AG20443 (cell line): ENCODE measurements around the gene PPP1CA.

Source experiments
- DNase-seq: peaks from one replicate; pipeline ENCODE4 v3.0.0; 2012; ENCODE audit warnings: low spot score, mixed read lengths

PPP1CA gene

GRCh38 chr11:67369275-67369674 lies 32.4 kb downstream of the PPP1CA start:
- no peak for DNase-seq

DNA sequence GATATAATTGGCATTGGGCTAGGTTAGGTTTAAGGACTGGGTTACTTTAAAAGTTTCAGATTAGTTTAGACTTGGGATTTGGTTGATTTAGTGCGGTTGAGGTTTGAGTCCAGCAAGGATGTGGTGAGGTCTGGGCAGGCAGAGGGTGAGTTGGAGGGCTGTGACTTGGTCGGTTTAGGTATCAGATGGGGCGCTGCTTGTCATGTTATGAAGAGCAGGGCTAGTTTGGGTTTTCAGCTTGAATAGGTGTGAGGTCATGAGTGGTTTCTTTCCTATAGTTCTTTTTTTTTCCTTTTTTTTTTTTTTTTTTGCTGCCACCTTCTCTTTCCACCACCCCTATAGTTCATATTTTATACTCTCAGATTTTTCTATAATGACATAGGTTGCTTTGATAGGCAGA lies 33.0 kb downstream of the PPP1CA start:
- DNase-seq, result no peak

DNA sequence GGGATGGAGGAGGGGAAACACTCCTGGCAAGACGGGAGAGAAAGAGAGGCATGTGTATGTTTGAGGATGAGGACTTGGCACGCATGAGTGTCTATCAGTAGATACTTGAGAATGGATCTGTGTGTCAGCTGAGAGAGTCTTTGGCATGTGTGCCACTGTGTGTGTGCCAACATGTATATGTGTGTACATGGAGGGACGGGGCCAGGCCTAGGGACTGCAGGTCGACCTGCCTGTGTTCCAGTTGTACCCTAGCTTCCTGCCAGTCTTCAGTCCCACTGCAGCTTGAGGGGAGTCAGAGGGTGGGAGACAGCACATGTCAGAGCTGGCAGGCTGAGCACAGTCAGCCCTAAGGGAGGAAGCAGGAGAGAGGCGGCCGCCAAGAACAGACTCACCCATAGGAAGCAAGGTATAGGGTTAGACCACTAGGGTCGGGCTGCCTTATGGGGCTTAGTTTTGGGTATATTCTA lies 33.9 kb downstream of the PPP1CA start:
- no peak for DNase-seq

GRCh38 chr11:67366961-67367760 lies 34.5 kb downstream of the PPP1CA start:
- DNase-seq, result no peak

DNA sequence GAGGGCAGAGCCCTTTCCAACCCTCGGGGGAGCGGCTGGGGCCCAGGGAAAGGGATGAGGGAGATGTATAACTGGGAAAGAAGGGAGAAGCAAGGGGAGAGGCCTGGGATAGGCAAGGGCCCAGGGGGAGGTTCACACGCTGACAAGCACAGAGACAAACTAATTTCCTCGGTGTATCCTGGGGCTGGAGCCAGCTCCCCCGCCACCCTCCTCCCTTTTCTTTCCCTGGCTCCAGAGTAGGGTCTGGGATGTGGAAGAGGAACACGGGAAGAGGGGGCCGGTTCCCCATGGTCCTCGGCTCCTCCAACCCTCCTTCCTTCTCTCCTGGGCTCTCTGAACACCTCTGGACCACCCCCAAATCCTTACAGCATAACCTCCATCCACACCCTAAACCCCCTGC lies 35.1 kb downstream of the PPP1CA start:
- DNase-seq, result no peak

DNA sequence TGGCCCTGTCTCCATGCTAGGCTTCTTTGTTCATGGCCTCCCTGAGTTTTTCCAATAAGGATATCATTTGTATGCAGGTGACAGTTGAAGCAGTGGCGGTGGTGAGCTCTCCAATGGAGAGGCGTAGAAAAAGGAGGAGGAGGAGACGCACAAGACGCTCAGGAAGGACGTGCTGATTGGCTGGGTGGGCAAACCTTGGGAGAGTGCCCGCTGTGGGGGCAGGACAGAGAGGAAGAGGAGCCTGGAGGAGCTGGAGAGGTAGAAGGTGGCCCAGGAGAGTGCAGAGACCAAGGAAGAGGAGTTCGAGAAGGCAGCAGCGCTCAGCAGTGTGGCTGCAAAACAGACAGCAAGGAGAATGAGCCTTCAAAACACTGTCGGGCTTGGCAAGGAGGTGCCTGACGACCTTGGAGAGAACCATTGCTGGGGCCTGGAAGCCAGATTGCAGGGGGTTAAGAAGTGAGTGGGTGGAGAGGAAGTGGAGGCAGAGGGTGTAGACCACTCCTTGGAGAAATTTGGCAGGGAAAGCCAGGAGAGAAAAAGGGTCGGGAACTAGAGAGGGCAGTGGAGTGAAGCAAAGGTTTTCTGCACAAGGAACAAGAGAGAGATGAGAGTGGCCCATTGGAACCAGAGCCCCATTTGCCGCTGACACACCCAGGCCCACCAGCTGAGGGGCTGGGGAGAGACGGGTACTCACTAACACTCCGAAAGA lies 35.8 kb downstream of the PPP1CA start:
- DNase-seq, result no peak

GRCh38 chr11:67364783-67365722 lies 36.6 kb downstream of the PPP1CA start:
- no peak for DNase-seq

DNA sequence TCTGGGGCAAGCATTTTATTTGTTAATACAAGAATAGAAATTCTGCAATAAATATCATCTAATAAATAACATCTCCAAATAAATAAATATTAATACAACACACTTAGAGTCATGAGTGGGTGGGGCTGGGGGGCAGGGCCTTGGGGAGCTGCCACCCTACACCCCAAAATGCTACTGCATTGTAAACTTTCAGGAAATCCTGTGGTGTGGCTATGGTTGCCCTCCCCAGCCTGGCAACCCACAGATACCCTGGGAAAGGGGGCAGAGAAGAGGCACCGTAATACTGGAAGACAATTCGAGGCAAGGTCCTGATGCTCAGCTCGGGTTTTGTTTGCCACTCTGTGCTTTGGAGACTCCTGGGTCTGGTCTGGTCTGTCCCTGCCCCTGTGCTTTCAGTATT lies 37.5 kb downstream of the PPP1CA start:
- DNase-seq, result no peak

GRCh38 chr11:67357831-67358670 lies 43.6 kb downstream of the PPP1CA start:
- DNase-seq, result peak; percentile 18

DNA sequence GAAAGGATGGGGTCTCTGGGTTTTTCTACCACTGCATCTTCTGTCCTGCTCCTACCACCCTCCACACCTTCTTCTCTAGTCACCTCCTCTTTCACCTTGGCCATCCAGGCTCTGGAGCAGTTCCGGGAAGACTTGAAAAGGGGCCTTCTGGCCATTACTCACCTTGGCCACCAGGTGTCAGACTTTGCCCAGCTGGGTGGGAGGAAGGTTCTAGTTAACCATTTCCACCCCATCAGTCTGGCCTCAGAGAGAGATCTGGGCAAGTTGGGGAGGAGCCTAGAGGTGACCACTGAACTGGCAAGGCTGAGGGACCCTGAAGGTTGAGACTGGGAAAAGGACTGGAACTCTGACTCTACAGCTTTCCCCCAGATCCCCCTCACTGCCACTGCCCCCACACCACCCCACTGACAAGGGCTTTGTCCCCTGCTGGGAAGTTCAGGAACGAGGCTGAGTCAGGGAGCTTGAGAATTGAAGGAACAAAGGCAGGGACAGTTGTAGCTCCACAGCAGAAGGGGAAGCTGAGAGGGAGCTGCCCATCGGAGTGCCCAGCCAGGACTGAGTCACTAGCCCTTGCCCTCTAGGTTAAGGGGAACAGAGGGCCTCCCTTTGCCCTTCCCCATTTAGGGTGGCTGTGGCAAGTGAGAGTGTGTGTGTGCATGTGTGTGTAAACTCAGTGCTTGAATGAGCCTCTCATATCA lies 44.6 kb downstream of the PPP1CA start:
- DNase-seq, result peak; percentile 74

- DNase-seq, result no peak
Observed at GRCh38 chr11:67356387-67356863, 45.2 kb downstream of the PPP1CA start.

DNA sequence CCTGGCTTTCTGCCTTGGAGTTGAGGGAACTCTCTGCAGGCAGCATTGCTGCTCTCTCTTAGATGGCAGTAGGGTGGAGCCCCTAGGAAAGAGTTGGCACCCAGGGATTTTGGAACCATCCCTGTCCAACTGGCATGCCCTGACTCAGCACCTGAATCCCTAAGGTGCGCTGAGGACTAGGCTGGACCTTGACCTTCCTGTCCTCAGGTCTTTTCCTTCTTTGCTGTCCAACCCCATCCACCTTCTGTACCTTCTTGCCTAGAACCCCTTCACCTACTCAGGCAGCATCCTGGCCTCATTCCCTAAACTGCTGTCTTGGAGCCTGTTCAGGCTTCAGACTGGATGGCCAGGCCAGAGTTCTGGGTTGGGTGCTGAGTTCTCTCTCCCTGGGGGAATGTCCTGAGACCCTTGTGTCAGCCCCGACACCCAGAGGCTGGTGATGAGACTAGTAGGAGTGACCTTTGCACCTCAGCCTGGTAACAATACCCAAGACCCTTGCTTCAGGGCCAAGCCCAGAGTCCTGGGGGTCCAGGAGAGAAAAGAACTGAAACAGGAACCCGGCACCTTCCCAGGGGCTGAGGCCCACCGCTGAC lies 45.8 kb downstream of the PPP1CA start:
- peak; percentile 2 for DNase-seq

- DNase-seq, result peak; percentile 11
Observed at GRCh38 chr11:67355023-67355793, 46.5 kb downstream of the PPP1CA start.

GRCh38 chr11:67354075-67355022 lies 47.3 kb downstream of the PPP1CA start:
- peak; percentile 91 for DNase-seq

DNA sequence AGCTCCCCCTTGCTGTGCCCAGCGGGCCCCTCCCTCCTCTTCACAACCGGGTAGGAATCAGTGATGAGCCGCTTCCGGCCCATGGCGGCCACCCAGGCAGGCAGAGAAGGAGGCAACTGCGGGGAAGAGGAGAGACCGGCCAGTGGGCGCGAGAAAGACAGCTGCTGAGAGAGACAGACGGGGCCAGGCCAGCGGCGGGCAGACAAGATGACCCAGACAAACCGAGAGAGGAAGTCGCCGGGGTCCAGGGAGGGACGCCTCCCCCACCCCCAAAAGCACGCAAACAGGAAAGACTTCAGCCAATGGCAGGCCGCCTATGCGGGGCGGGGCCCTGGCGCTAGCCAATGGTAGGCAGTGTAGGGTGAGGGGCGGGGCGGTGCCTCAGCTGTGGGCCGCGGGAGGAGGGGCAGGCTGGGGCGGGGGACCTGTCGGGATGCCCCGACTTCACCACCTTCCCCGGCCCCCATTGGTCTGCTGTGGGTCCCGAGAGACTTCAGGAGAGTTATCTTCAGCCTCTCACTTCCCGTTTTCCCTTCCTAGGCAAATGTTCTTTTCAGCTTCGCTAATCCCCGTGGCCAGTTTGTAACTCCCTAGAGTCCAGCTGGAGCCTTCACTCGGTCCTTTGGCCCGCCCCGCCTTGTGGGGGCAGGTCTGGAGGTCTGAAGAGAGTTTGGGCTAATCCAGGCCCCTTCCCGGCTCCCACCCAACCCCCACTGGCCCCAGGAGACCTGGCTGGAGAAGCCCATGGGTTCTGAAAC lies 48.2 kb downstream of the PPP1CA start, which contains the start of gene POLD4:
POLD4 (minus strand) TSS at position 230 of the 758 bp plus-strand sequence; CDS start at position 83, 147 bp downstream.
- peak; percentile 96 for DNase-seq

DNA sequence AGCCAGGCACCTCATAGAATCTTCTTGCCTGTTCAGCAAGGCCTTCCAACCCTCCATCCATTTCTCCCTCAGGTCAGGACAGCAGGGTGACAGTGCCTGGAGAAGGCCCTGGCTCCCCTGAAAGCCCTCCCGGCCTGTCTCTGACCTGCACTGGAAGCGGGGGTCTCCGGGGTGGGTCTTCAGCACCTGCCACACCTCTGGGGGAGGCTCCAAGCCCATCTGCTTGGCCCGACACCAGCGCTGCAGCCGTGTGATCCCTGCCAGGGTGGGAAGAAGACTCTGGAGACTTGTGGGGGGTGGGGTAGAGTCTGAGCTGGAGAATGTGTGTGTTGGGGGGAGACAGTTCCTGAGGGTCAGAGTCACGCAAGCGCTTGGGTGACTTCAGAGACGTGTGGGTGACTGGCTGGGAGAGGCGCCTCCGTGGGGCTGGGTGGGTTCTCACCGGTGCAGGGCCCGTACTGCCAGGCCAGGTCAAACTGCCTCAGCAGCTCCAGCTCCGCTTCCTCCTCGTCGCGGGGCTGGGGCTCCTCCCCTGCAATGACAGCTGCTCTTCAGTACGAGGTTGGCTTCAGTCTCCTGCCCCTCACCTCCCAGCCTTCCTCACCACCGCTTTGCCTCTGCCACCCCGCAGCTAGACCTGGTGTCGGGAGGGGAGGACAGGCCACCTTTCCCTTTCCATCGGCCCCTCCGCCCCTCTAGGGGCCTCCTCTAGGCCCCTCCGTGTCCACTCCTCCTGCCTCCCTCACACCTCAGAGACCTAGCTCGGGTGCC lies 48.9 kb downstream of the PPP1CA start:
- peak; percentile 29 for DNase-seq
